H1 (cell line): ENCODE measurements around the gene KHDRBS1. TPM values are rescaled to one million over a fixed set of nuclear protein-coding genes. Genes with fewer than 3 reads are reported as not detected.

Experiments
- CTCF ChIA-PET: fragments of 300-600 bp; sonication (Branson Sonifier 250); formaldehyde crosslinking; loops from one replicate; lab custom pipeline; 2021; ENCODE audit not compliant: partially characterized antibody; lab: Charles Lee
- POLR2A ChIA-PET: fragments of 300-600 bp; sonication (Branson Sonifier 250); formaldehyde crosslinking; loops from one replicate; lab custom pipeline; 2021; ENCODE audit warnings: inconsistent platforms; ENCODE audit not compliant: partially characterized antibody; lab: Charles Lee
- DNase-seq, 2 experiments: peaks; one replicate each; pipeline versions ENCODE4 v3.0.0 to v3.0.0-alpha.2; 2010 to 2022; ENCODE audit warnings: low spot score in 2 of 2, low read depth in 1 of 2, mixed read lengths in 1 of 2
- FAIRE-seq: peaks from 2 replicates; lab custom pipeline; 2011; peaks lifted over from hg19 to GRCh38; lab: Jason Lieb, UNC
- H2AFZ ChIP-seq: 2 replicates; pipeline ENCODE4 v1.8.1; 2012; ENCODE audit warnings: low read length, inconsistent platforms
- H2AK5ac ChIP-seq: 2 replicates; pipeline ENCODE4 v1.6.1; 2013; ENCODE audit warnings: low read depth, low read length
- H2BK120ac ChIP-seq: replicated peaks from 2 replicates; pipeline ENCODE3; 2013; ENCODE audit warnings: low read depth, low read length, inconsistent platforms
- H2BK12ac ChIP-seq: 2 replicates; pipeline ENCODE4 v1.6.1; 2013; ENCODE audit warnings: low read depth, low read length
- H2BK15ac ChIP-seq: 2 replicates; pipeline ENCODE4 v1.6.1; 2013; ENCODE audit warnings: low read length
- H2BK20ac ChIP-seq: 2 replicates; pipeline ENCODE4 v1.6.1; 2013; ENCODE audit warnings: low read length
- H2BK5ac ChIP-seq: 2 replicates; pipeline ENCODE4 v1.6.1; 2013; ENCODE audit warnings: low read depth, low read length
- H3K14ac ChIP-seq: 2 replicates; pipeline ENCODE4 v1.6.1; 2013; ENCODE audit warnings: inconsistent platforms; ENCODE audit not compliant: insufficient read length
- H3K18ac ChIP-seq: 2 replicates; pipeline ENCODE4 v1.6.1; 2013; ENCODE audit warnings: low read length; ENCODE audit errors: extremely low read depth
- H3K23ac ChIP-seq: 2 replicates; pipeline ENCODE4 v1.6.1; 2013; ENCODE audit warnings: inconsistent platforms; ENCODE audit not compliant: insufficient read length
- H3K23me2 ChIP-seq: 2 replicates; pipeline ENCODE4 v1.6.1; 2013; ENCODE audit warnings: low read depth, low read length
- H3K27ac ChIP-seq: 2 replicates; pipeline ENCODE4 v1.6.1; 2011; ENCODE audit warnings: low read depth, low read length, inconsistent platforms
- H3K27me3 ChIP-seq, 4 experiments: replicated peaks in 1 of 4; 1 replicate in 1 of 4; 2 replicates in 3 of 4; pipeline versions ENCODE4 v1.6.1 to v1.8.1; 2011 to 2013; ENCODE audit warnings: low read length in 3 of 4, mild to moderate bottlenecking in 3 of 4, inconsistent platforms in 2 of 4, mixed read lengths in 2 of 4, moderate library complexity in 1 of 4; ENCODE audit not compliant: control insufficient read depth in 3 of 4, insufficient read depth in 3 of 4; ENCODE audit errors: extremely low read depth in 1 of 4
- H3K36me3 ChIP-seq, 4 experiments: 2 replicates each; pipeline versions ENCODE4 v1.6.1 to v1.8.1; 2011 to 2013; ENCODE audit warnings: mild to moderate bottlenecking in 4 of 4, low read length in 3 of 4, moderate library complexity in 2 of 4, control low read depth in 1 of 4, inconsistent platforms in 1 of 4; ENCODE audit not compliant: insufficient read depth in 4 of 4, control insufficient read depth in 2 of 4
- H3K4ac ChIP-seq: replicated peaks from 2 replicates; pipeline ENCODE3; 2013; ENCODE audit warnings: low read length, low read depth, mixed read lengths, inconsistent platforms; ENCODE audit not compliant: insufficient read length
- H3K4me1 ChIP-seq, 4 experiments: replicated peaks in 1 of 4; 1 replicate in 1 of 4; 2 replicates in 3 of 4; pipeline versions ENCODE4 v1.6.1 to v1.8.1; 2011 to 2013; ENCODE audit warnings: low read length in 3 of 4, inconsistent platforms in 2 of 4, mixed read lengths in 1 of 4; ENCODE audit not compliant: insufficient read depth in 4 of 4, control insufficient read depth in 3 of 4
- H3K4me2 ChIP-seq, 2 experiments: 2 replicates each; pipeline versions ENCODE4 v1.6.1 to v1.8.1; 2011 to 2013; ENCODE audit warnings: low read depth in 2 of 2, low read length in 2 of 2, control low read depth in 1 of 2, inconsistent platforms in 1 of 2, mild to moderate bottlenecking in 1 of 2; ENCODE audit not compliant: insufficient read depth in 1 of 2
- H3K4me3 ChIP-seq, 4 experiments: fragments of 200-600, 300-600 bp in 1 of 4; sonication (generic), shearing (Covaris generic), sonication (Bioruptor Twin) in 1 of 4; 2 replicates each; pipeline versions ENCODE4 v1.5.1 to v1.8.1; 2011 to 2016; ENCODE audit warnings: low read length in 4 of 4, low read depth in 3 of 4, control low read depth in 2 of 4, inconsistent platforms in 2 of 4, mild to moderate bottlenecking in 2 of 4, mixed read lengths in 1 of 4, moderate library complexity in 1 of 4; ENCODE audit not compliant: insufficient read depth in 2 of 4; ENCODE audit errors: extremely low read depth in 1 of 4
- H3K56ac ChIP-seq: replicated peaks from 2 replicates; pipeline ENCODE3; 2013; ENCODE audit warnings: low read depth, mild to moderate bottlenecking, mixed read lengths, low read length, inconsistent platforms; ENCODE audit not compliant: insufficient read length
- H3K79me1 ChIP-seq: 2 replicates; pipeline ENCODE4 v1.6.1; 2013; ENCODE audit warnings: low read depth, low read length, control low read depth
- H3K79me2 ChIP-seq, 2 experiments: 2 replicates each; pipeline versions ENCODE4 v1.6.1 to v1.8.1; 2012 to 2013; ENCODE audit warnings: low read length in 2 of 2, mild to moderate bottlenecking in 2 of 2, inconsistent platforms in 1 of 2; ENCODE audit not compliant: insufficient read depth in 2 of 2, control insufficient read depth in 1 of 2
- H3K9ac ChIP-seq, 4 experiments: replicated peaks in 1 of 4; 1 replicate in 1 of 4; 2 replicates in 3 of 4; pipeline versions ENCODE4 v1.6.1 to v1.8.1; 2011 to 2013; ENCODE audit warnings: low read depth in 3 of 4, low read length in 3 of 4, control low read depth in 2 of 4, mild to moderate bottlenecking in 2 of 4, moderate library complexity in 2 of 4, inconsistent platforms in 1 of 4; ENCODE audit errors: extremely low read depth in 1 of 4
- H3K9me3 ChIP-seq, 2 experiments: 2 replicates each; pipeline versions ENCODE4 v1.6.1 to v1.8.1; 2012 to 2013; ENCODE audit warnings: mild to moderate bottlenecking in 2 of 2, moderate library complexity in 2 of 2, control low read depth in 1 of 2, inconsistent platforms in 1 of 2, low read depth in 1 of 2, low read length in 1 of 2, mixed read lengths in 1 of 2; ENCODE audit not compliant: insufficient read depth in 2 of 2
- H4K20me1 ChIP-seq, 2 experiments: replicated peaks in 1 of 2; 2 replicates each; pipeline versions ENCODE3 to v1.8.1; 2011 to 2013; ENCODE audit warnings: inconsistent platforms in 2 of 2, low read length in 2 of 2, mild to moderate bottlenecking in 1 of 2; ENCODE audit not compliant: insufficient read depth in 2 of 2, control insufficient read depth in 1 of 2
- H4K5ac ChIP-seq: 2 replicates; pipeline ENCODE4 v1.6.1; 2013; ENCODE audit warnings: low read length, low read depth, mixed read lengths, inconsistent platforms; ENCODE audit not compliant: insufficient read length
- H4K8ac ChIP-seq: 2 replicates; pipeline ENCODE4 v1.8.0; 2013; ENCODE audit warnings: mild to moderate bottlenecking, moderate library complexity, low read length, inconsistent platforms; ENCODE audit not compliant: insufficient read depth; ENCODE audit errors: extremely low read depth
- H4K91ac ChIP-seq: replicated peaks from 2 replicates; pipeline ENCODE3; 2013; ENCODE audit warnings: low read length, mixed read lengths, inconsistent platforms; ENCODE audit not compliant: insufficient read length
- BCL11A ChIP-seq, 2 experiments: IDR thresholded peaks; one replicate each; pipeline ENCODE4 v1.6.1; 2011; ENCODE audit warnings: low read depth in 2 of 2, low read length in 2 of 2, mild to moderate bottlenecking in 2 of 2
- BRCA1 ChIP-seq: IDR thresholded peaks from 2 replicates; pipeline ENCODE4 v1.6.1; 2012; ENCODE audit warnings: low read depth, low read length, improper control_type of control experiment
- CBX5 ChIP-seq: fragments of 300-800, 300-1000 bp; sonication (generic); IDR thresholded peaks from 2 replicates; pipeline ENCODE4 v1.7.1; 2016; ENCODE audit warnings: antibody characterized with exemption, low read length, low read depth
- CEBPB ChIP-seq: IDR thresholded peaks from 2 replicates; pipeline ENCODE4 v1.6.1; 2012; ENCODE audit warnings: low read depth, low read length
- CHD2 ChIP-seq: IDR thresholded peaks from 2 replicates; pipeline ENCODE4 v1.6.1; 2012; ENCODE audit warnings: low read length, improper control_type of control experiment
- EP300 ChIP-seq, 2 experiments: IDR thresholded peaks; 1 replicate in 1 of 2; 2 replicates in 1 of 2; pipeline ENCODE4 v1.6.1; 2011 to 2012; ENCODE audit warnings: low read depth in 2 of 2, low read length in 2 of 2, mild to moderate bottlenecking in 2 of 2, borderline replicate concordance in 1 of 2, inconsistent platforms in 1 of 2, moderate library complexity in 1 of 2
- GTF2F1 ChIP-seq: IDR thresholded peaks from 2 replicates; pipeline ENCODE4 v1.6.1; 2012; ENCODE audit warnings: low read depth, low read length, improper control_type of control experiment, borderline replicate concordance
- HDAC2 ChIP-seq, 2 experiments: fragments of 300-600 bp in 1 of 2; sonication (generic) in 1 of 2; IDR thresholded peaks; 2 replicates each; pipeline ENCODE4 v1.6.1; 2011 to 2012; ENCODE audit warnings: low read depth in 2 of 2, low read length in 2 of 2, mild to moderate bottlenecking in 2 of 2, moderate library complexity in 2 of 2, borderline replicate concordance in 1 of 2, inconsistent platforms in 1 of 2
- KDM1A ChIP-seq: fragments of 200-600, 300-600 bp; sonication (generic); IDR thresholded peaks from 2 replicates; pipeline ENCODE4 v1.7.1; 2016; ENCODE audit warnings: mild to moderate bottlenecking, low read length, borderline replicate concordance
- RXRA ChIP-seq: IDR thresholded peaks from 2 replicates; pipeline ENCODE4 v1.6.1; 2011; ENCODE audit warnings: low read depth, mild to moderate bottlenecking, low read length, moderate library complexity; ENCODE audit not compliant: insufficient read depth
- SAP30 ChIP-seq: fragments of 300-600 bp; sonication (generic); IDR thresholded peaks from 2 replicates; pipeline ENCODE4 v1.7.1; 2012; ENCODE audit warnings: low read length, moderate library complexity, mild to moderate bottlenecking, inconsistent platforms; ENCODE audit not compliant: insufficient read depth, insufficient replicate concordance
- SRF ChIP-seq: IDR thresholded peaks from 2 replicates; pipeline ENCODE4 v1.6.1; 2011; ENCODE audit warnings: mild to moderate bottlenecking, low read depth, low read length, moderate library complexity
- TAF1 ChIP-seq: IDR thresholded peaks from 2 replicates; pipeline ENCODE4 v1.6.1; 2011; ENCODE audit warnings: mild to moderate bottlenecking, low read depth, low read length
- WGBS, 2 experiments: shearing (Covaris generic) in 1 of 2; methylation state at CpG; one replicate each; pipeline versions ENCODE4 v1.1.6 to v1.1.7; 2013 to 2015; ENCODE audit warnings: low lambda C conversion rate in 2 of 2, mixed read lengths in 2 of 2, inconsistent platforms in 1 of 2, low coverage in 1 of 2, missing lambda C conversion rate in 1 of 2; ENCODE audit not compliant: insufficient replicate concordance in 2 of 2, insufficient coverage in 1 of 2, insufficient read length in 1 of 2; ENCODE audit errors: extremely low coverage in 1 of 2, missing lambda C conversion rate in 1 of 2; 5-methylcytosine and 5-hydroxymethylcytosine counted together
- polyA plus RNA-seq, 7 experiments: library from polyadenylated mRNA; depleted of rRNA in 3 of 7; stranded (reverse) in 5 of 7; unstranded in 2 of 7; fragments of >200 nt in 5 of 7; fragments of 200-250 nt in 2 of 7; gene quantifications; 1 replicate in 5 of 7; 2 replicates in 1 of 7; 4 replicates in 1 of 7; pipeline versions ENCODE4 v1.2.1 to v1.2.3, GENCODE V29; 2011 to 2013; ENCODE audit warnings: missing spikeins in 2 of 7, mixed read lengths in 2 of 7
- total RNA-seq: library from RNA; stranded (reverse); fragmentation: NEBNext Ultra II Directional; extraction: Animal tissue kit (Norgen Biotek cat#: 25700); gene quantifications from 2 replicates; pipeline ENCODE4 v1.2.1, GENCODE V29; 2021

Gene KHDRBS1
- total and polyA plus RNA-seq, 2 of the 8 experiments (the other 6 are each of a cell fraction or from before 2014, with no cell fraction given) = 53.8 to 284 TPM

DNA sequence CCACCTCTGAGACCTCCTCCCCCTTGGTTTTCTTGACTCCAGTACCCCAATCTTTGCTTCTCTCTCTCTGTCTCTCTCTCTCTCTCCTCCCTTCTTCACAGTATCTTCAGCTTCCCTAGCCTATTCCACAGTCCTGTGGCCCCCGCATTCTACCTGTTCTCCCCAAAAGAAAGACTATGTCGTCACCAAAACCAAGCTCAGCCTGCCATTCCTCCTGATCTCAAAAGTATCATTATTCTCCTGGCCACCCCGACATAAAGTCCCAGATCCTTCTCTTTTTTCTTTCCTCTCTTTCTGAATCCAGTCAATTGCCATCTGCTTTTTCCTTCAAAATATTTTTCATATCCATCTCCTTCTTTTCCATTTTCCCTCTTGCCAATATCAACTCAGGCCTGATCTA, 23.7 kb upstream of the KHDRBS1 start:
- no peak overlapping the region for H3K9ac ChIP-seq
- no peak overlapping the region for H2BK120ac ChIP-seq
- H4K91ac ChIP-seq = no peak overlapping the region
- no peak overlapping the region for H3K18ac ChIP-seq
- no peak overlapping the region for H3K14ac ChIP-seq
- H3K79me1 ChIP-seq = no peaks in the 10 kb centered on the region
- no peak for DNase-seq
- H3K79me2 ChIP-seq = no peaks in the 10 kb centered on the region
- no peak overlapping the region for H2BK12ac ChIP-seq
- no peaks in the 10 kb centered on the region for H3K36me3 ChIP-seq
- H4K20me1 ChIP-seq = no peaks in the 10 kb centered on the region
- H2AK5ac ChIP-seq = no peak overlapping the region
- no peak overlapping the region for H4K8ac ChIP-seq
- H3K23me2 ChIP-seq = no peaks in the 10 kb centered on the region; the same call in 1 of the 2 replicates
- H2BK15ac ChIP-seq = no peak overlapping the region
- H3K23ac ChIP-seq = no peak overlapping the region
- CTCF ChIA-PET = interaction anchor here (1.2 to 4.0 kb wide), 3 partner anchors 12 to 26 kb away, joined by 5 to 18 read pairs (median 6); no protein-coding TSS in a partner anchor
- H3K27me3 ChIP-seq = no peaks in the 10 kb centered on the region
- no peak for FAIRE-seq
- 83% methylated on average over 3 of the region's 3 CpGs; no CpG with 5 or more reads in 1 of the 2 experiments for WGBS, 2 experiments
- H3K4me3 ChIP-seq = no peak overlapping the region
- H3K27ac ChIP-seq = no peak overlapping the region
- H3K56ac ChIP-seq = no peak overlapping the region
- POLR2A ChIA-PET = no interaction called here
- no peak overlapping the region for H2BK20ac ChIP-seq
- H3K9me3 ChIP-seq = no peaks in the 10 kb centered on the region
- no peak overlapping the region for H2AFZ ChIP-seq
- H2BK5ac ChIP-seq = no peak overlapping the region
- no peak overlapping the region for H3K4me2 ChIP-seq
- peaks cover 0 to 6% (median 3%) of the 10 kb centered on the region in 4 experiments; a peak in 6 of 7 replicates for H3K4me1 ChIP-seq
- H3K4ac ChIP-seq = no peak overlapping the region
- H4K5ac ChIP-seq = no peak overlapping the region
- TF ChIP-seq BRCA1 (no peak), CHD2 (no peak), KDM1A (no peak), CEBPB (no peak), TAF1 (no peak), SAP30 (no peak), HDAC2 (IDR thresholded peaks at IDR 0.05; ENCODE audit: borderline replicate concordance in 1 of 2, low read depth in 2 of 2, low read length in 2 of 2) (no peak), SRF (no peak), GTF2F1 (no peak), RXRA (no peak), EP300 (IDR thresholded peaks at IDR 0.05; ENCODE audit: borderline replicate concordance in 1 of 2, low read depth in 2 of 2, low read length in 2 of 2) (no peak), BCL11A (IDR thresholded peaks at IDR 0.05; ENCODE audit: low read depth in 2 of 2, low read length in 2 of 2) (no peak), CBX5 (no peak)
